GM12878 (cell line): Measurements from ENCODE around the gene RGS6. TPM values are rescaled to one million over a fixed set of nuclear protein-coding genes. Genes with fewer than 3 reads are reported as not detected.

Source experiments
- ATAC-seq: fragments of 200-7000 bp; cut with Tn5 transposase; 3 replicates; pipeline ENCODE4 v1.9.1; 2020; ENCODE audit warnings: mild to moderate bottlenecking, moderate library complexity
- BruUV-seq: library from RNA; stranded (reverse); fragments of 400-500 nt; replicated peaks from 2 replicates; lab custom pipeline; 2021; lab: Mats Ljungman, UMichigan
- CTCF ChIA-PET: fragments of 300-600 bp; sonication (Branson Sonifier 250); formaldehyde crosslinking; extraction: SDS; loops from one replicate; lab custom pipeline; 2021; ENCODE audit warnings: inconsistent platforms; lab: Yijun Ruan, JAX
- POLR2A ChIA-PET: fragments of 350-600 bp; formaldehyde crosslinking; extraction: SDS; loops from one replicate; lab custom pipeline; 2021; ENCODE audit warnings: inconsistent platforms; lab: Charles Lee
- RAD21 ChIA-PET: fragments of 300-600 bp; sonication (Branson Sonifier 250); formaldehyde crosslinking; loops from one replicate; lab custom pipeline; 2023; ENCODE audit warnings: antibody characterized with exemption; ENCODE audit not compliant: unreplicated experiment; lab: Charles Lee
- SMC1A ChIA-PET: fragments of 300-600 bp; sonication (Branson Sonifier 250); formaldehyde crosslinking; loops from one replicate; lab custom pipeline; 2023; ENCODE audit not compliant: unreplicated experiment, uncharacterized antibody; lab: Charles Lee
- DNase-seq: peaks from one replicate; pipeline ENCODE4 v3.0.0-alpha.2; 2011; ENCODE audit warnings: low read depth, low spot score
- FAIRE-seq: peaks from 3 replicates; lab custom pipeline; 2011; peaks lifted over from hg19 to GRCh38; lab: Jason Lieb, UNC
- H2AFZ ChIP-seq: 2 replicates; pipeline ENCODE4 v1.6.0; 2011; ENCODE audit warnings: low read depth, low read length, control low read depth; ENCODE audit not compliant: control insufficient read depth
- H3K27ac ChIP-seq: 2 replicates; pipeline ENCODE4 v1.5.1; 2011; ENCODE audit warnings: control low read depth; ENCODE audit not compliant: control insufficient read depth, insufficient read depth
- H3K27me3 ChIP-seq, 2 experiments: replicated peaks in 1 of 2; 2 replicates each; pipeline versions ENCODE4 v1.6.0 to v1.6.1; 2011; ENCODE audit warnings: low read length in 1 of 2; ENCODE audit not compliant: control insufficient read depth in 2 of 2, insufficient read depth in 2 of 2
- H3K36me3 ChIP-seq, 2 experiments: 2 replicates each; pipeline ENCODE4 v1.5.1; 2011; ENCODE audit warnings: low read length in 1 of 2; ENCODE audit not compliant: control insufficient read depth in 2 of 2, insufficient read depth in 2 of 2
- H3K4me1 ChIP-seq: 2 replicates; pipeline ENCODE4 v1.6.1; 2011; ENCODE audit warnings: mild to moderate bottlenecking, low read length, moderate library complexity, mixed read lengths; ENCODE audit not compliant: control insufficient read depth, insufficient read depth
- H3K4me2 ChIP-seq: 2 replicates; pipeline ENCODE4 v1.6.0; 2011; ENCODE audit warnings: control low read depth; ENCODE audit not compliant: control insufficient read depth, insufficient read depth
- H3K4me3 ChIP-seq: fragments of 200-600 bp; sonication (generic); 2 replicates; pipeline ENCODE4 v1.5.1; 2016
- H3K79me2 ChIP-seq: 2 replicates; pipeline ENCODE4 v1.6.0; 2011; ENCODE audit warnings: low read length; ENCODE audit not compliant: control insufficient read depth, insufficient read depth
- H3K9ac ChIP-seq: 2 replicates; pipeline ENCODE4 v1.8.0; 2011; ENCODE audit warnings: low read length, control low read depth, mixed read lengths; ENCODE audit not compliant: control insufficient read depth, insufficient read depth
- H3K9me3 ChIP-seq: replicated peaks from 3 replicates; pipeline ENCODE4 v1.5.1; 2011; ENCODE audit warnings: mild to moderate bottlenecking, low read length; ENCODE audit not compliant: control insufficient read depth, insufficient read depth
- H4K20me1 ChIP-seq: 2 replicates; pipeline ENCODE4 v1.6.0; 2011; ENCODE audit not compliant: control insufficient read depth, insufficient read depth
- BCL3 ChIP-seq: IDR thresholded peaks from 2 replicates; pipeline ENCODE4 v1.6.1; 2011; ENCODE audit warnings: borderline replicate concordance, low read depth, mild to moderate bottlenecking, moderate library complexity, low read length; ENCODE audit not compliant: insufficient read depth, poor library complexity, severe bottlenecking
- CBFB ChIP-seq: IDR thresholded peaks from 2 replicates; pipeline ENCODE4 v1.6.1; 2016; ENCODE audit warnings: antibody characterized with exemption, low read depth
- CHD1 ChIP-seq: IDR thresholded peaks from 2 replicates; pipeline ENCODE4 v1.6.1; 2012; ENCODE audit warnings: low read depth, low read length, improper control_type of control experiment
- CHD2 ChIP-seq: IDR thresholded peaks from 2 replicates; pipeline ENCODE4 v1.6.1; 2011; ENCODE audit warnings: low read depth, low read length, improper control_type of control experiment, borderline replicate concordance
- DPF2 ChIP-seq: fragments of 450-650 bp; IDR thresholded peaks from 2 replicates; pipeline ENCODE4 v1.6.1; 2017; ENCODE audit warnings: mild to moderate bottlenecking
- EGR1 ChIP-seq, 2 experiments: IDR thresholded peaks; 1 replicate in 1 of 2; 2 replicates in 1 of 2; pipeline ENCODE4 v1.6.1; 2011 to 2012; ENCODE audit warnings: low read depth in 2 of 2, low read length in 2 of 2, borderline replicate concordance in 1 of 2, mild to moderate bottlenecking in 1 of 2, moderate library complexity in 1 of 2
- ESRRA ChIP-seq: IDR thresholded peaks from 2 replicates; pipeline ENCODE4 v1.6.1; 2012; ENCODE audit warnings: mild to moderate bottlenecking, low read length, improper control_type of control experiment
- HCFC1 ChIP-seq: fragments of 150-350 bp; IDR thresholded peaks from 2 replicates; pipeline ENCODE4 v1.6.1; 2014; ENCODE audit warnings: low read length
- HDAC6 ChIP-seq: fragments of 200-600 bp; sonication (generic); IDR thresholded peaks from one replicate; pipeline ENCODE4 v1.8.0; 2017; ENCODE audit warnings: antibody characterized with exemption; ENCODE audit not compliant: unreplicated experiment
- JUND ChIP-seq: IDR thresholded peaks from 2 replicates; pipeline ENCODE4 v1.6.1; 2012; ENCODE audit warnings: low read depth, mild to moderate bottlenecking, low read length, improper control_type of control experiment, moderate library complexity
- MEF2B ChIP-seq: fragments of 450-650 bp; IDR thresholded peaks from 2 replicates; pipeline ENCODE4 v1.6.1; 2018; ENCODE audit warnings: mild to moderate bottlenecking, moderate library complexity; ENCODE audit not compliant: partially characterized antibody, poor library complexity, severe bottlenecking
- MYC ChIP-seq: IDR thresholded peaks from 2 replicates; pipeline ENCODE4 v1.6.1; 2011; ENCODE audit warnings: mild to moderate bottlenecking, low read length, moderate library complexity, inconsistent platforms; ENCODE audit not compliant: insufficient read depth, insufficient replicate concordance, insufficient read length, severe bottlenecking
- NBN ChIP-seq: fragments of 450-650 bp; IDR thresholded peaks from 2 replicates; pipeline ENCODE4 v1.6.1; 2016
- NRF1 ChIP-seq: conservative IDR thresholded peaks from 2 replicates; pipeline ENCODE4 v1.6.1; 2011; ENCODE audit warnings: mild to moderate bottlenecking, low read depth, low read length, improper control_type of control experiment
- PKNOX1 ChIP-seq: fragments of 450-650 bp; IDR thresholded peaks from 2 replicates; pipeline ENCODE4 v1.6.1; 2016; ENCODE audit warnings: mild to moderate bottlenecking
- RAD51 ChIP-seq: fragments of 450-650 bp; IDR thresholded peaks from 2 replicates; pipeline ENCODE4 v1.6.1; 2016; ENCODE audit warnings: moderate library complexity, mild to moderate bottlenecking, inconsistent platforms
- RCOR1 ChIP-seq: conservative IDR thresholded peaks from 2 replicates; pipeline ENCODE4 v1.6.1; 2012; ENCODE audit warnings: low read depth, low read length, improper control_type of control experiment
- RELB ChIP-seq: fragments of 450-650 bp; IDR thresholded peaks from 2 replicates; pipeline ENCODE4 v1.6.1; 2017; ENCODE audit warnings: low read depth, mild to moderate bottlenecking, moderate library complexity
- ZNF274 ChIP-seq: IDR thresholded peaks from one replicate; pipeline ENCODE4 v1.8.0; 2011; ENCODE audit not compliant: insufficient read length, insufficient read depth
- ZZZ3 ChIP-seq: IDR thresholded peaks from 2 replicates; pipeline ENCODE4 v1.6.1; 2011; ENCODE audit warnings: low read depth; ENCODE audit not compliant: control insufficient read depth, insufficient read length
- WGBS: methylation state at CpG from one replicate; pipeline ENCODE4 v1.1.6; 2016; ENCODE audit warnings: low lambda C conversion rate; ENCODE audit not compliant: insufficient replicate concordance, insufficient coverage; ENCODE audit errors: missing lambda C conversion rate; 5-methylcytosine and 5-hydroxymethylcytosine counted together
- in situ Hi-C: fragments of 300-500 bp; cut with MboI; formaldehyde crosslinking; loops from 9 replicates; pipeline ENCODE4 v1.14.3; 2018; ENCODE audit warnings: mixed read lengths
- intact Hi-C: fragments of 100-400 bp; cut with micrococcal nuclease; formaldehyde crosslinking; loops from one replicate; pipeline ENCODE4 v1.14.2; 2022; ENCODE audit not compliant: unreplicated experiment
- polyA plus RNA-seq, 11 experiments: library from polyadenylated mRNA; depleted of rRNA in 4 of 11; unstranded in 6 of 11; stranded (reverse) in 5 of 11; fragments of >200 nt; fragmentation: Nextera tagmentation in 4 of 11; fragmentation: Illumina TruSeq in 1 of 11; extraction: Ambion mirVana in 4 of 11; extraction: Trizol in 1 of 11; gene quantifications; 1 replicate in 1 of 11; 2 replicates in 10 of 11; pipeline versions ENCODE4 v1.2.1 to v1.2.3, GENCODE V29; 2011 to 2016; ENCODE audit warnings: inconsistent platforms in 2 of 11, missing spikeins in 2 of 11, low read depth in 1 of 11
- total RNA-seq, 4 experiments: library from RNA; depleted of rRNA in 3 of 4; stranded (reverse); fragments of >200 nt in 3 of 4; fragmentation: Illumina TruSeq in 1 of 4; extraction: Trizol in 1 of 4; gene quantifications; 2 replicates each; pipeline versions ENCODE4 v1.2.1 to v1.2.3, GENCODE V29; 2013 to 2021

RGS6 gene
- total and polyA plus RNA-seq, 10 of the 15 experiments (the other 5 are each of a cell fraction or from before 2014, with no cell fraction given) = 3.9 to 18.1 (median 12.4) TPM

- in situ Hi-C loops (no loop called here), intact Hi-C loops (no loop called here)
- Histone ChIP-seq H3K27ac (no peak overlapping the region), H3K27me3 (no peaks in the 10 kb centered on the region), H3K4me2 (no peak overlapping the region), H2AFZ (no peak overlapping the region), H4K20me1 (no peaks in the 10 kb centered on the region), H3K9ac (no peak overlapping the region), H3K9me3 (no peaks in the 10 kb centered on the region), H3K4me3 (no peak overlapping the region), H3K79me2 (no peaks in the 10 kb centered on the region), H3K4me1 (no peaks in the 10 kb centered on the region), H3K36me3 (no peaks in the 10 kb centered on the region)
- ChIA-PET RAD21 (interaction anchor here (1.3 kb wide), 1 partner anchor 164 kb away, joined by 3 read pairs; no protein-coding TSS in a partner anchor), POLR2A (no interaction called here), SMC1A (interaction anchor here (0.6 to 1.8 kb wide), 4 partner anchors 14 to 102 kb away, joined by 3 to 4 read pairs (median 3); no protein-coding TSS in a partner anchor), CTCF (no interaction called here)
- 22% methylated on average over 3 of the region's 3 CpGs for WGBS
- no peak for FAIRE-seq
- DNase-seq = no peak
- no TSS peak for BruUV-seq
- no peak for TF ChIP-seq RELB
- no peak for TF ChIP-seq MYC
- no peak for TF ChIP-seq PKNOX1
- TF ChIP-seq ZZZ3 = no peak
- TF ChIP-seq CHD2 = no peak
- no peak for TF ChIP-seq HDAC6
- no peak for TF ChIP-seq RCOR1
- no peak for TF ChIP-seq DPF2
- TF ChIP-seq HCFC1 = no peak
- no peak for TF ChIP-seq ESRRA
- no peak for TF ChIP-seq RAD51
- TF ChIP-seq EGR1 (IDR thresholded peaks at IDR 0.05; ENCODE audit: borderline replicate concordance in 1 of 2, low read depth in 2 of 2, low read length in 2 of 2) = no peak
- no peak for TF ChIP-seq MEF2B
- no peak for TF ChIP-seq JUND
- no peak for TF ChIP-seq CHD1
- TF ChIP-seq CBFB = no peak
- no peak for TF ChIP-seq NBN
- TF ChIP-seq ZNF274 = no peak
- no peak for TF ChIP-seq BCL3
- TF ChIP-seq NRF1 = no peak
- no peak for ATAC-seq
These were observed 254.3 kb downstream of the RGS6 start for GRCh38 chr14:72186523-72186922.
